ENCODE results near the gene HDGFL1.

Gene HDGFL1

DNA sequence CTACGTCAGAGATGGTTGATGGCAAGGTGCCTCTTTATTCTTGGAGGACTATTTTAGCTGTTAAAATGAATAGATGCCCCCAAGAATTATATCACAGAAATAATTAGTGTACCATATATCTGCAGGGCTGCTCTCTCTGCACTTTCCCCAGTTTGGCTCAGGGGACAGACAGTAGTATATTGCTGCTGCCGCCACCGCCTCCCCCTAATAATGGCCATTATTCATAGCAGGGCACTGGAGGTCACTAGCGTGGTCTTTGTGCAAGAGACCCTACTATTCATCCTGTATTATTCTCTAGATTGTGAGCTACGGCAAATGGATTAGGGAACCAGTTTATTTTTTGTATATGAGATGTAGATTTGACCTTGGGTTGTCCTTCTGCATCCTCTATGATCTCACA lies 11.0 kb downstream of the HDGFL1 start:
- no peak overlapping the region for H3K4me3 ChIP-seq (replicated peaks; ENCODE audit: low read depth, low read length)
- H3K27me3 ChIP-seq (replicated peaks; ENCODE audit: control insufficient read depth, insufficient read depth, low read length) = no peaks in the 10 kb centered on the region
- TF ChIP-seq, protein P1, sequence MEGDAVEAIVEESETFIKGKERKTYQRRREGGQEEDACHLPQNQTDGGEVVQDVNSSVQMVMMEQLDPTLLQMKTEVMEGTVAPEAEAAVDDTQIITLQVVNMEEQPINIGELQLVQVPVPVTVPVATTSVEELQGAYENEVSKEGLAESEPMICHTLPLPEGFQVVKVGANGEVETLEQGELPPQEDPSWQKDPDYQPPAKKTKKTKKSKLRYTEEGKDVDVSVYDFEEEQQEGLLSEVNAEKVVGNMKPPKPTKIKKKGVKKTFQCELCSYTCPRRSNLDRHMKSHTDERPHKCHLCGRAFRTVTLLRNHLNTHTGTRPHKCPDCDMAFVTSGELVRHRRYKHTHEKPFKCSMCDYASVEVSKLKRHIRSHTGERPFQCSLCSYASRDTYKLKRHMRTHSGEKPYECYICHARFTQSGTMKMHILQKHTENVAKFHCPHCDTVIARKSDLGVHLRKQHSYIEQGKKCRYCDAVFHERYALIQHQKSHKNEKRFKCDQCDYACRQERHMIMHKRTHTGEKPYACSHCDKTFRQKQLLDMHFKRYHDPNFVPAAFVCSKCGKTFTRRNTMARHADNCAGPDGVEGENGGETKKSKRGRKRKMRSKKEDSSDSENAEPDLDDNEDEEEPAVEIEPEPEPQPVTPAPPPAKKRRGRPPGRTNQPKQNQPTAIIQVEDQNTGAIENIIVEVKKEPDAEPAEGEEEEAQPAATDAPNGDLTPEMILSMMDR (IDR thresholded peaks at IDR 0.05; ENCODE audit: insufficient read depth, low read length, poor library complexity, severe bottlenecking) = no peak
- no peaks in the 10 kb centered on the region for H3K36me3 ChIP-seq (ENCODE audit: control insufficient read depth, insufficient read depth, low read length)
- DNase-seq (ENCODE audit: extremely low read depth, insufficient read length) = no peak

DNA sequence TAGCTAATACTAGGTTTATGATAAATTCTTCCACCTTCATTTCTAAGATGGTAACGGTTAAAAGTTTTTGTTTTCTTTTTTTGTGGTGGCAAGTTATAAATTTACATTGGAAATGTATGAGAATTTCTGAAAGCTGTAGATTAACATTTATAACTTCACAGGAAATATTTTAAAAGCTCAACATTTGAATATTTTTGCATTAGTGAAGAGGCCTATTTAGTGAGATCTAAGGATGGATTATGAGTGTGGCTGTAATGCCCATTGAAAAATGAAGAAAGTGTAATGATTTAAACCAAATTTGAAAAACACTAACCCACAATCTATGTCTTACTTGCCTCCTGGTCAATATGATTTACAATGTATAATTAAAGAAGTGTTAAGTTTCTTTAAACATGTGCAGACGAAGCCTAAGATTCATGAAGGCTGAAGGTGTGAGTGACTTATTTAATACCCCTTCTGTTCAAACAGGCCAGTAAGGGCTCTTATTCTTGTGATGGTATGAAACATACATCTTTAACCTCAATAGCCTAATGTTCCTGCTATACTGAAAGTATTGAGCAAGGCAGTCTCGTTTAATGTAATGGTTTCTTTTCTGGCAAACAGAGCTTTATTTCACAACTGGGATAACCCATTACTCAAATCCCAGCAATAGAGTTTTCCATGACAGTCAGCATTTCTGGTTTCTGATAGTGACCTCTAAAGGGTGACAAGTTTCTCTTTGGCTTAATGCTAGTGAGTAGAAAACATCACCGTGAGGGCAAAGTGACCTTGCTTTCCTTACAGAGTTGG lies 13.2 kb downstream of the HDGFL1 start:
- H3K36me3 ChIP-seq (ENCODE audit: control insufficient read depth, insufficient read depth, low read length) = no peaks in the 10 kb centered on the region
- no peak overlapping the region for H3K4me3 ChIP-seq (replicated peaks; ENCODE audit: low read depth, low read length)
- no peak for DNase-seq (ENCODE audit: extremely low read depth, insufficient read length)
- H3K27me3 ChIP-seq (replicated peaks; ENCODE audit: control insufficient read depth, insufficient read depth, low read length) = no peaks in the 10 kb centered on the region
- TF ChIP-seq, protein P1 (IDR thresholded peaks at IDR 0.05; ENCODE audit: insufficient read depth, low read length, poor library complexity, severe bottlenecking) = no peak

DNA sequence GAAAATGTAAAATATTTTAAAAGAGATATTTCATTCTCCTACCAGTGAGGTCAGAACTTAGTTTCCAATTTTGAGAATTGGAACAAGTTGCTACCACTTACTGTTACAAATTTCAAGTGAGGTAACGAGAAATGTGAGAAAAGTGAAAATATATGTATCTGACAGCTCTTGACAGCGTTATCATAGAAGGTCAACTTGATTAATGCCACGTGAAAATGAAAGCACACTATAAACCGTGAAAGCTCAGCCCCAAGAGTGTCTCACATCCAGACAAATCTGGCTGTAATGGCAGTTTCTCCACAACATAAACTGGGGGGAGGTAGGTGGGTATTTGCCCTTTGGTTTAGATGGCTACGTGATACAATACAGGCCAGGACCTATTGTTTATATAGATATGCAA lies 13.9 kb downstream of the HDGFL1 start:
- no peak for DNase-seq (ENCODE audit: extremely low read depth, insufficient read length)
- Histone ChIP-seq H3K36me3 (ENCODE audit: control insufficient read depth, insufficient read depth, low read length) (no peaks in the 10 kb centered on the region), H3K27me3 (replicated peaks; ENCODE audit: control insufficient read depth, insufficient read depth, low read length) (no peaks in the 10 kb centered on the region), H3K4me3 (replicated peaks; ENCODE audit: low read depth, low read length) (no peak overlapping the region)
- TF ChIP-seq, protein P1 (IDR thresholded peaks at IDR 0.05; ENCODE audit: insufficient read depth, low read length, poor library complexity, severe bottlenecking) = no peak

DNA sequence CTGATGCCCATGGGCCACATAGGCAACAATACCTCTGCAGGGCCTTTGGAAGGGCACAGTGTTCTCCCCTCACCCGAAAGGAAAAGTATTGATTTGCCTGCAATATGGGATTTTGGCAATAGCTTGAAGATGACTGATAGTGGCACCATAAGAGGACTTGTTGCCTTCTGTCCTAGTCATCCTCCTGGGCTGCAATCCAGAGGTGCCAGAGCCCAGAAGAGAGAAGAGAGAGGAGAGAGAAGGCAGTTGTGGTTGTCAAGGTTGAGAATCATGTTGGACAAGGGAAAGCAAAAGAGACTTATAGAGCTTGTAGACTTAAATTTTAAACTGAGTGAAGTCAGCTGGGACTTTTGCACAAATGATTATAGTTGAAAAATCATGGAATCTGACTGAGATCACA lies 14.6 kb downstream of the HDGFL1 start:
- H3K4me3 ChIP-seq (replicated peaks; ENCODE audit: low read depth, low read length) = no peak overlapping the region
- no peak for DNase-seq (ENCODE audit: extremely low read depth, insufficient read length)
- H3K27me3 ChIP-seq (replicated peaks; ENCODE audit: control insufficient read depth, insufficient read depth, low read length) = no peaks in the 10 kb centered on the region
- no peaks in the 10 kb centered on the region for H3K36me3 ChIP-seq (ENCODE audit: control insufficient read depth, insufficient read depth, low read length)
- TF ChIP-seq, protein P1 (IDR thresholded peaks at IDR 0.05; ENCODE audit: insufficient read depth, low read length, poor library complexity, severe bottlenecking) = no peak

DNA sequence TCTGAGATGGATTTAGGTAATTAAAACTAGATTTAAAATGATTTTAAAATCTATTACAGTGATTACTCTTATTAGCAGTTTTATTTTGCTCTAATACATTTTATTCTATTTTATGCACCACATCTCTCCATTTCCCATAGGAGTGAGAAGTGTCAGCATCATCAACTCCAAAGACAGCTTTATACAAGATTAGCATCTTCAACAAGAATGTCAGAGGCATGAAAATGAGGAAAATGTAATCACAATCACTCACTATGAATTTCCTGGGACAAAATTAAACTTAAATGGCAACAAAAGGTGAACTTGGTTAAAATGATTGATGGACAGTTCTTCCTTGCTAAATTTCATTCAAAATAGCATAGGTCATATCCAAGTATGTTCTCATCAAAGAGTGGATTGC lies 19.8 kb downstream of the HDGFL1 start:
- no peak for DNase-seq (ENCODE audit: extremely low read depth, insufficient read length)
- no peaks in the 10 kb centered on the region for H3K36me3 ChIP-seq (ENCODE audit: control insufficient read depth, insufficient read depth, low read length)
- TF ChIP-seq, protein P1 (IDR thresholded peaks at IDR 0.05; ENCODE audit: insufficient read depth, low read length, poor library complexity, severe bottlenecking) = no peak
- no peaks in the 10 kb centered on the region for H3K27me3 ChIP-seq (replicated peaks; ENCODE audit: control insufficient read depth, insufficient read depth, low read length)
- H3K4me3 ChIP-seq (replicated peaks; ENCODE audit: low read depth, low read length) = no peak overlapping the region

Data from GM06990 (cell line).